Loucy (cell line): Measurements from ENCODE around the gene FSTL5.

Experiments
- H2AFZ ChIP-seq: fragments of 200-600 bp; sonication (generic); 2 replicates; pipeline ENCODE4 v1.6.0; 2016; ENCODE audit warnings: antibody characterized with exemption, mild to moderate bottlenecking, low read length, moderate library complexity
- H3F3A ChIP-seq: fragments of 200-600 bp; 2 replicates; pipeline ENCODE4 v1.6.0; 2016; ENCODE audit warnings: antibody characterized with exemption, low read depth, mild to moderate bottlenecking
- H3K27me3 ChIP-seq: fragments of 200-600 bp; sonication (generic); 2 replicates; pipeline ENCODE4 v1.6.1; 2014; ENCODE audit warnings: low read length, mild to moderate bottlenecking; ENCODE audit not compliant: insufficient read depth, poor library complexity, severe bottlenecking
- H3K36me3 ChIP-seq: fragments of 200-600 bp; sonication (generic); 2 replicates; pipeline ENCODE4 v1.6.1; 2016; ENCODE audit warnings: low read length; ENCODE audit not compliant: insufficient read depth
- H3K4me1 ChIP-seq: fragments of 200-600 bp; sonication (generic); 2 replicates; pipeline ENCODE4 v1.5.1; 2014; ENCODE audit warnings: low read length, mild to moderate bottlenecking; ENCODE audit not compliant: insufficient read depth, poor library complexity, severe bottlenecking
- H3K4me2 ChIP-seq: fragments of 200-600 bp; sonication (generic); 2 replicates; pipeline ENCODE4 v1.6.0; 2014; ENCODE audit warnings: antibody characterized with exemption, low read length, low read depth, mild to moderate bottlenecking; ENCODE audit not compliant: poor library complexity, severe bottlenecking
- H3K4me3 ChIP-seq: fragments of 200-600 bp; sonication (generic); 2 replicates; pipeline ENCODE4 v1.5.1; 2014; ENCODE audit warnings: low read length, mild to moderate bottlenecking, mixed read lengths; ENCODE audit not compliant: poor library complexity, severe bottlenecking
- H3K79me2 ChIP-seq: fragments of 200-600 bp; sonication (generic); 2 replicates; pipeline ENCODE4 v1.6.1; 2014; ENCODE audit warnings: low read length; ENCODE audit not compliant: insufficient read depth
- H3K9ac ChIP-seq: fragments of 200-600 bp; sonication (generic); 2 replicates; pipeline ENCODE4 v1.6.0; 2014; ENCODE audit warnings: mild to moderate bottlenecking, low read depth, low read length, moderate library complexity; ENCODE audit not compliant: poor library complexity, severe bottlenecking
- H3K9me2 ChIP-seq: fragments of 200-600 bp; sonication (generic); replicated peaks from 2 replicates; pipeline ENCODE4 v1.6.1; 2016; ENCODE audit warnings: low read depth, low read length, mixed read lengths
- H3K9me3 ChIP-seq: fragments of 200-600 bp; sonication (generic); 2 replicates; pipeline ENCODE4 v1.6.1; 2014; ENCODE audit warnings: mild to moderate bottlenecking, antibody characterized with exemption, low read length, low read depth; ENCODE audit not compliant: insufficient read depth
- H4K20me1 ChIP-seq: fragments of 200-600 bp; sonication (generic); 2 replicates; pipeline ENCODE4 v1.6.0; 2014; ENCODE audit warnings: antibody characterized with exemption, low read length, mild to moderate bottlenecking; ENCODE audit not compliant: insufficient read depth, poor library complexity, severe bottlenecking
- EZH2phosphoT487 ChIP-seq: fragments of 200-600 bp; IDR thresholded peaks from 2 replicates; pipeline ENCODE4 v1.6.1; 2018; ENCODE audit warnings: antibody characterized with exemption, mild to moderate bottlenecking, moderate library complexity, borderline replicate concordance
- TF ChIP-seq, protein P1 (sequence below): fragments of 200-600 bp; sonication (generic); conservative IDR thresholded peaks from 2 replicates; pipeline ENCODE4 v1.5.1; 2014; ENCODE audit warnings: mild to moderate bottlenecking, antibody characterized with exemption, low read length

FSTL5 gene

GRCh38 chr4:161813889-161814288 lies 349.9 kb downstream of the FSTL5 start:
- Histone ChIP-seq H3K9me2 (no peaks in the 10 kb centered on the region), H3F3A (no peaks in the 10 kb centered on the region), H3K27me3 (no peaks in the 10 kb centered on the region), H3K4me2 (no peak overlapping the region), H3K9me3 (no peaks in the 10 kb centered on the region), H3K9ac (no peak overlapping the region), H3K79me2 (no peaks in the 10 kb centered on the region), H4K20me1 (no peaks in the 10 kb centered on the region), H3K4me3 (no peak overlapping the region), H2AFZ (no peak overlapping the region), H3K36me3 (no peaks in the 10 kb centered on the region), H3K4me1 (no peaks in the 10 kb centered on the region)
- TF ChIP-seq EZH2phosphoT487, result no peak
- TF ChIP-seq, protein P1, sequence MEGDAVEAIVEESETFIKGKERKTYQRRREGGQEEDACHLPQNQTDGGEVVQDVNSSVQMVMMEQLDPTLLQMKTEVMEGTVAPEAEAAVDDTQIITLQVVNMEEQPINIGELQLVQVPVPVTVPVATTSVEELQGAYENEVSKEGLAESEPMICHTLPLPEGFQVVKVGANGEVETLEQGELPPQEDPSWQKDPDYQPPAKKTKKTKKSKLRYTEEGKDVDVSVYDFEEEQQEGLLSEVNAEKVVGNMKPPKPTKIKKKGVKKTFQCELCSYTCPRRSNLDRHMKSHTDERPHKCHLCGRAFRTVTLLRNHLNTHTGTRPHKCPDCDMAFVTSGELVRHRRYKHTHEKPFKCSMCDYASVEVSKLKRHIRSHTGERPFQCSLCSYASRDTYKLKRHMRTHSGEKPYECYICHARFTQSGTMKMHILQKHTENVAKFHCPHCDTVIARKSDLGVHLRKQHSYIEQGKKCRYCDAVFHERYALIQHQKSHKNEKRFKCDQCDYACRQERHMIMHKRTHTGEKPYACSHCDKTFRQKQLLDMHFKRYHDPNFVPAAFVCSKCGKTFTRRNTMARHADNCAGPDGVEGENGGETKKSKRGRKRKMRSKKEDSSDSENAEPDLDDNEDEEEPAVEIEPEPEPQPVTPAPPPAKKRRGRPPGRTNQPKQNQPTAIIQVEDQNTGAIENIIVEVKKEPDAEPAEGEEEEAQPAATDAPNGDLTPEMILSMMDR, result no peak

GRCh38 chr4:161813389-161813788 lies 350.4 kb downstream of the FSTL5 start:
- H3K4me2 ChIP-seq, result no peak overlapping the region

DNA sequence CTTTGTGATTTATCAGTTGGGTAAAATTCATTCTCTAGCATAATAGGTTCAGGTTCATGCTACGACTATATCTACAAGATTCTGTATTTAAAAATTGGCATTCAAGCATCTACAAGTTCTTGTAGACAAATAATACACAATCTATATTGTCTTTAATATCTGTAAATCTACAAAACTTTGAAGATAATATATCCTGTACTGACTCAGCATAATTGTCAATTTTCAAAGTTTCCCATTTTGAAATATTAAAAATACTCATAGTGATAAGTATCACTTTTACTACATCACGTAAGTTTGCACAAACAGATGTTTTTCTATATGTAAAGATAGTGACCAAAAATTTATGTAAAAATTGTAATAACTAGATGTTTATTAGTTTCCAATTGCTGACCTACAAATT lies 360.6 kb downstream of the FSTL5 start:
- Histone ChIP-seq H2AFZ (no peak overlapping the region), H3K9ac (no peak overlapping the region), H3K36me3 (no peaks in the 10 kb centered on the region), H3F3A (no peaks in the 10 kb centered on the region), H4K20me1 (no peaks in the 10 kb centered on the region), H3K79me2 (no peaks in the 10 kb centered on the region), H3K9me2 (no peaks in the 10 kb centered on the region), H3K4me2 (no peak overlapping the region), H3K9me3 (no peaks in the 10 kb centered on the region), H3K4me3 (no peak overlapping the region), H3K27me3 (no peaks in the 10 kb centered on the region), H3K4me1 (no peaks in the 10 kb centered on the region)
- TF ChIP-seq, protein P1, result no peak
- TF ChIP-seq EZH2phosphoT487, result no peak

More at GRCh38 chr4:161813389-161813788, 350.4 kb downstream of the FSTL5 start:
- no peaks in the 10 kb centered on the region for H3K9me3 ChIP-seq
- no peaks in the 10 kb centered on the region for H3K79me2 ChIP-seq
- no peaks in the 10 kb centered on the region for H3K36me3 ChIP-seq
- no peak overlapping the region for H2AFZ ChIP-seq
- H4K20me1 ChIP-seq, result no peaks in the 10 kb centered on the region
- H3K4me1 ChIP-seq, result no peaks in the 10 kb centered on the region
- no peak for TF ChIP-seq EZH2phosphoT487
- TF ChIP-seq, protein P1, result no peak
- no peaks in the 10 kb centered on the region for H3K27me3 ChIP-seq
- no peaks in the 10 kb centered on the region for H3F3A ChIP-seq
- no peak overlapping the region for H3K4me3 ChIP-seq
- H3K9me2 ChIP-seq, result no peaks in the 10 kb centered on the region
- no peak overlapping the region for H3K9ac ChIP-seq
